HG03045 (cell line): ENCODE data around the gene EDDM3A.
"Not testable (repeated sequence)": the region's sequence is repeated elsewhere in the genome, so short reads cannot be mapped to it uniquely, and the experiment has no call there.

Experiments
- ATAC-seq: cut with Tn5 transposase; IDR thresholded peaks from one replicate; pipeline ENCODE4 v1.9.1; 2021; ENCODE audit warnings: mild to moderate bottlenecking, moderate library complexity; ENCODE audit not compliant: unreplicated experiment

Gene EDDM3A

GRCh38 chr14:20732979-20733635 lies 12.6 kb upstream of the EDDM3A start:
- ATAC-seq, result no peak

DNA sequence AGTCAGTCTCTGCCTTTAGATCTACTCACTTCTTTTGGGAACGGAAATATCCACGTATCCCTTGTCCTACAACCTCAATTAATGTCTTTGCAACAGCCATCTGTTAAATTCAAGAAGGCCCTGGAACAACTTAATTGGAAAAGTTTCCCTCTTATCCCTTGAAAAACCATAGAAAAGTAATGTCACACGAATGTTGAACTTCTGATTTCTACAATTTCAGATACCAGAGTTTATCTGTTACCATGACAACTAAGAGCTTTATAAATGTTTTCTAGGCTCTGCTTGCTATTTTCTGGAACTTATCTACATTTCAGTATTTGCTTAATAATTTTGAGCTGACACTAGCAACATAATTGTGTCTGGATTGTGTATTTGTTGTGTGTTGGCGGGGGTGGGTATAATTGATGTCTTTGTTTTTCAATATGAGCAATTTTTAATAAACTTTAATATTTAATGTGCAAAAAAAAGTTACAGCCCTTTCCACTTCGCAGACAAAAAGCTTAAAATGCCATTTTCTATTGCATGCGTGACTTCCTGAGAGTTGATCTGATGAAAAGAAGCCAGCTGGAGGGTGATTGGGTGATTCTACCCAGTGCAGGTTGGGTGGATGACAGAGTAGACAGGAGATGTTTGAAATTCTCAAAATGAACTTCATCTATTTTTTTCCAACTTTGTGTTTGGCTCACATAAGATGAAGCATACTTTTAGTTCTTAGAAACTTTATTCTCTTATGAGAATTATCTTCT lies 11.8 kb upstream of the EDDM3A start:
- ATAC-seq, result no peak

- ATAC-seq, result no peak
Observed at GRCh38 chr14:20734430-20734806, 11.3 kb upstream of the EDDM3A start.

DNA sequence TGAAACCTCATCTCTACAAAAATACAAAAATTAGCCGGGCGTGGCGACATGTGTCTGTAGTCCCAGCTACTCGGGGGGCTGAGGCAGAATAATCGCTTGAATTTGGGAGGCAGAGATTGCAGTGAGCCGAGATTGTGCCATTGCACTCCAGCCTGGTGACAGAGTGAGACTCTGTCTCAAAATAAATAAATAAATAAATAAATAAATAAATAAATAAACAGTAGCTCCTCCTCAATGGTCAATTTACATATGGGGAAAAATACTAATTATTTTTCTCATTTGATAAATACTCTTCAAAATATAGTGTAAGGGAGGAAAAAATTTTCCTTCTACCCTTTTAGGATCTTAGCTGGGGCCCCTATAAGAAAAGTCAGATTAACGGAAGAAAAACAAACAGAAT lies 7.4 kb upstream of the EDDM3A start:
- ATAC-seq, result not testable (repeated sequence)

GRCh38 chr14:20742132-20742531 lies 3.6 kb upstream of the EDDM3A start:
- ATAC-seq, result no peak

DNA sequence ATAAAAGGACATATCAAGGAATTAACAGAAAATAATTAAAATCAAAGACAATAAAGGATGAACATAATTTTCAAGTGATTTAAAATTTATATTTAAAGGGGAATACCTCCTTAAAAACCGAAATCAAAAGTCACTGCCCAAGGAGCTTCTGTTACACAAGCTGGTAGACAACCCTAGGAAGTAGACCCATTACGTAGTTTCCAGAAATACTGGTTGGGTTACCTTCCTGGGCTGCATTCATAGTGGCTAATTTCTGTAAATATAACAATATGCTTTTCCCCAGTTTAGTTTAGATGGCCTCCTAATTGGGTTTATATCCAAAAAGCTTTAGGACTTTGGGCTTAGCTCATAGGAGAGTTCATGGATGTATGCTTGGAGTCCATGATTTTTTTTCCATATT lies 2.1 kb upstream of the EDDM3A start:
- no peak for ATAC-seq

DNA sequence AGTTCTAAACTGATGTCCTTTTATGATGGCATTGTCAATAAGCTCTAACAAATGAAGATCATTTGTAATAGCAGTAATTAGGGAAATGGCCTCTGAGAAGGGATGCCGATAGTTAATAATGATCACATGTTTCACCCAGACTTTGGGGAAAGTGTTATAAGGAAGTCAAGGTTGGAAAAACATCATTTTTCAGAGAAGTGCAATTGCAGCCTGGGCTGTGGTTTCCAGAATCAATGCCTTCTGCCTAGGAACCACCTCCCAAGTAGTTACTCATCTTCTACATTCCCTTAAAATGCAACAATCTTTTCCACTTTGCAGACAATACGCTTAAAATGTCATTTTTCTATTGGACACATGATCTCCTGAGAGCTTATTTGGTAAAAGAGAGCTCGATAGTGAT lies 879 bp downstream of the EDDM3A start:
- ATAC-seq, result no peak

- no peak for ATAC-seq
Observed at GRCh38 chr14:20748439-20748838, 2.8 kb downstream of the EDDM3A start.

- ATAC-seq, result no peak
Observed at GRCh38 chr14:20750194-20750593, 4.5 kb downstream of the EDDM3A start.

DNA sequence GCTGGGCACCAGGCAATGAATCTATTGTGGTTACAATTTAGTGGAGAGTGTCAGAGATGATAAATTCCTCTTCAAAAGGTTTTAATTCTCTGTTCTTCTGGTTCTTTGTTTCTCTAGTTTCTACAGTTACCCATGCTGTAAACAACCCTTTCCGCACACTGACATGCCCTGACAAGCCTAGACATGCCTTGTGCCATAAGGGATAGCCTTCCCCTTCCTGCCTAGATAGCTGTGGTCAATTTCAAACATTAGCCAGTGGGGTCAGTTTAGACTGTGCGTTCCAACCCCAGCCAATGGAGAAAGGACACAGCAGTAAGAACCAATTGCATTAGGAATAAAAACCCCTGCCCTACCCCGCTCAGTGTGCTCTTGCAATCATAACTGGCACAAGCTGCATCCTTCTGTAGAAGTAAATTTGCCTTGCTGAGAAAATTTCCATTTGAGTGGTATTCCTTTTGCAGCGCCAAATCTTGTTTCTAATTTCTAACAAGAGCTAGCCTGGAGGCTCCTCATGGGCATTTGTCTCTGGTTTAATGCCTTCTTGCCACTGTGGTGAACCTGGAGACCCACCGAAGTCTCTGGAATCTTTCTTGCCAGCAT lies 6.4 kb downstream of the EDDM3A start:
- ATAC-seq, result no peak

- ATAC-seq, result no peak
Observed at GRCh38 chr14:20754308-20754707, 8.6 kb downstream of the EDDM3A start.

- ATAC-seq, result no peak
Observed at GRCh38 chr14:20755037-20755436, 9.3 kb downstream of the EDDM3A start.

DNA sequence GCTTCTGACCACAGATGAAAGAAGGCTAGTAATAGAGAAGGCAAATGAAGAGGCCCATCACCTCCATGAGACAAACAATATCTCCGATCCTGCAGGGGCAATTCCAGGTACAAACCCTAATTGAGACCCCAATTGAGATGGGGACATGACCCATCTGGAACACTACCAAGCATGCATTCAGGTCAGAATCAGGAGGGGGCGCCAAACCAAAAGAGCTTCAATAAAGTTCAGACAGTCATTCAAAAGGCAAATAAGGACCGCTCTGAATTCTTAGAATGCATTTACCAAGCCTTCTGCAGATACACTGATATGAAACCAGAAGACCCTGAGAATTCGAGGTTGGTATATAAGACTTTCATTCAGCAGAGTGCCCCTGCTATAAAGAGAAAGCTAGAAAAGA lies 12.3 kb downstream of the EDDM3A start:
- ATAC-seq, result no peak

- not testable (repeated sequence) for ATAC-seq
Observed at GRCh38 chr14:20759465-20759864, 13.8 kb downstream of the EDDM3A start.

- no peak for ATAC-seq
Observed at GRCh38 chr14:20760950-20761349, 15.3 kb downstream of the EDDM3A start.

GRCh38 chr14:20768593-20768892 lies 22.9 kb downstream of the EDDM3A start:
- ATAC-seq, result no peak

- ATAC-seq, result no peak
Observed at GRCh38 chr14:20769421-20769820, 23.7 kb downstream of the EDDM3A start.

DNA sequence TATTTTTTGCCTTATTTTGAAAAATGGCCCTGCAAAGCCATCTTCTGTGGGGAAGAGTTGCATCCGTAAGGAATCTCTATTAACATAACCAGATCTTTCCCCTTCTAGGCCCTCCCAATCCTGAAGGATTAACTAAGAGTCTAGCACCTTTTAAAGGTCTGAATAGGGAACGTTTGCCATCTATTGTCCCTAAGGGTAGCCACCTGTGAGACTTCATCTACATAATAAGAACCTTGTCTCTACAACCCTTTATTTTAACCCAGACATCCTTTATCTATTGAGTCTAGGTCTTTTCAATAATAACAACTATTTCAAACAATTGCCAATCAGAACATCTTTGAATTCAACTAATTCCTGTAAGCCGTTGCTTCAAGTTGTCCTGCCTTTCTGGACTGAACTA lies 27.0 kb downstream of the EDDM3A start:
- ATAC-seq, result no peak

- no peak for ATAC-seq
Observed at GRCh38 chr14:20774258-20774824, 28.7 kb downstream of the EDDM3A start.

GRCh38 chr14:20775043-20775442 lies 29.4 kb downstream of the EDDM3A start:
- no peak for ATAC-seq

DNA sequence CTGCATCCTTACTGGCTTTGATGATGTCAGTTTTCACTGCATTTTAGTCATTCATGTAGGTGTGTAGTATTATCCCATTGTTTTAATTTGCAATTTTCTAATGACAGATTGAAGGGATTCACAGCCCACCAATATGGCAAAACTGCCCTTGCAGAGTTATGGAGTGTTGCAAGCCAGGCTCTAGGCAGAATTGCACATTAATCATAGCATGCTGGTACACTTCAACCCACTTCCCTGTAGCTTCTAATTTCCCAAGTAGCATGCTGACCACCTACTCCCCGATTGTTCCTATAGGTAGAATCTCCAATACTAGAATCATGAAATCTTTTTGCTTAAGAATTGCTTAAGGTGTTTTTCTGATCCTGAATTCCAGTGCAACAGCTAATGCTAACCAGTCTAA lies 30.2 kb downstream of the EDDM3A start:
- no peak for ATAC-seq

DNA sequence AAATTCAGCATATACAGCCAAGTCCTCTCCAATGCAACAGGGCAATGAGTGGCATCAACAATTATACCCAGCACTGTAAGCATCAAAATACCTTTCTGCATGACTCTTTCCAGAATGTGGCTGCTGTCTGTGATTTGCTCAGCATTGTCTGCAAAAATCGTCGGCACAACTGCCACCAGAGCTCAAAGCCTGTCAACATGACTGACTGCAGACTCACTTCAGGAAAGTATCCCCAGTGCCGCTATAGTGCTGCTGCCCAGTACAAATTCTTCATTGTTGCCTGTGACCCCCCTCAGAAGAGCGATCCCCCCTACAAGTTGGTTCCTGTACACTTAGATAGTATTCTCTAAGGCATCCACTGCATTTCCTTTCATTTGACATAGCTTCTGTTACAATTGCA lies 36.1 kb downstream of the EDDM3A start:
- ATAC-seq, result no peak
